ENCODE data around the gene WWOX. TPM values are rescaled to one million over a fixed set of nuclear protein-coding genes. Genes with fewer than 3 reads are reported as not detected.

The WWOX gene
- total RNA-seq, 1 donor from 2014 or later = 13.1 TPM

GRCh38 chr16:78970650-78971049 is 871.2 kb downstream of the WWOX start:
- intact Hi-C loops (cut with DNase I) = no loop called here
- ATAC-seq (no peak), DNase-seq (ENCODE audit: missing footprints) (no peak)

GRCh38 chr16:78972006-78972405 is 872.6 kb downstream of the WWOX start:
- intact Hi-C loops (cut with DNase I) = no loop called here
- DNase-seq (ENCODE audit: missing footprints) = no peak
- no peak for ATAC-seq

DNA sequence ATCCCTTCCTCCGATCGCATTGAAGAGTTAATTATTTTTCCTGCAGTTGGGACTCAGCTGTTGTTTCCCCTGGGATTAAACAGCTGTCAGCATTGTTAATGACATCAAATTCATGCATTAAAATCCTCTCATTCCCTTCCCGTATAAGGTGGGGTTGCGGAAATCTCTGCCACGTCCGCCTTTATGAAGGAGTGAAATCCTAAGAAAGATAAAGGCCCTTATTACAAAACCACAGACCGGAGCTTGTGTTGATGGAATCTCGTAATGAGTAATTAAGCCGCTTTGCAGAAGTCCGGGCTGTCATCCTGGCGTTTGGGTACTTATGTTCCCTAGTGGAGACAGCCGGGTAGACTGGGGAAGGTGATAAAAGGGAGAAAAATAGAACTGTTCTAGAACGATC is 873.5 kb downstream of the WWOX start:
- ATAC-seq = peak; percentile 23
- intact Hi-C loops (cut with DNase I) = no loop called here
- DNase-seq (ENCODE audit: missing footprints) = no peak

DNA sequence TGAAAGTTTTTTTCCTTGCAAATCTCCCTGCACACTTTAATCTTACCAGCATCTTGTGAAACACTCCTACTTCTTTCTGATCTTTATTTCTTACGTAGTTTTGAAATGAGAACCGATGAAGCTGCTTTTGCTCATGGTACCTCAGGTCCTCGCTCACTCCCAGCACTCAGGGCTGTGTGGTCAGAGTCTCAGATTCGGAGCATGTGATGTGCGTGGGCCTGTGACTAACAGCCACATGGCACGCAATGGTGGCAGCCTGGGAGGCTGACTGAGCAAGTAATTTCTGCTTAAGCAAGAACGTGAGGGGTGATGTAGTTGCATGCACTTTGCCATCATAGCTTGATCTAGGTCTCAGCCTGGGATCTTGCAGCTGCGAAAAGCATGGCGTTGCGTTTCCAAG is 876.8 kb downstream of the WWOX start:
- ATAC-seq = no peak
- no peak for DNase-seq (ENCODE audit: missing footprints)
- intact Hi-C loops (cut with DNase I) = no loop called here

- intact Hi-C loops (cut with DNase I) = loop anchor here (10.0 kb wide), 1 partner anchor 136 kb away; no protein-coding TSS in a partner anchor
- ATAC-seq (no peak), DNase-seq (ENCODE audit: missing footprints) (no peak)
Observed at GRCh38 chr16:78980825-78981224, 881.4 kb downstream of the WWOX start.

DNA sequence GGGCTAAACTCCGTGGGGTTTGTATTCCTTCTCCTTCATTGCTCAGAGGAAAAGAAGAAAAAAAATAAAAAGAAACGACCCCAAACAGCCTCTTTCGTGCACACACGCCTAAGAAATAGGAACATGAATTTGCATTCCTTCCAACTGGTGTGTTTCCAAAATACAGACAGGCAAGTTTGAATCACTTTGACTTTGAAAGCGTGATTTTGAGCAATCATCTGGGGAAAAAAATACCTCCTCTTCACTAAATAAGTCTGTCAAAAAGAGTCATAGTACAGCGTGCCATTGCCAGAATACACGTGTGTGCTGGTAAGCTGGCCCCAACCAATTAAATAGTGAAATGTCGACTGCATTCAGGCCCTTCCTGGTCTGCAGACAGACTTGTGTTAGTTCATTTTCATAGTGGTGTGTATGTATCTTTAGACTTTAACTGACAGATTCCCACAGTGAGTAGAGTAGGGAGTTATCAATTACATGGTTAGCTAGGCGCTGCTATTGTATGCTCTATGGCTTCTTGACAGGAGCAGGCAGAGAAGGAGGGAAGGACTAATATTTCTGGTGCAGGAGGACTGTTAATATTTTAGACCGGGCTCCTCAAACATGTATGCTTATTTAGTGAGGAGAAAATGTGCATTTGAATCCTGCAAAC is 882.8 kb downstream of the WWOX start:
- DNase-seq (ENCODE audit: missing footprints) (no peak), ATAC-seq (no peak)

DNA sequence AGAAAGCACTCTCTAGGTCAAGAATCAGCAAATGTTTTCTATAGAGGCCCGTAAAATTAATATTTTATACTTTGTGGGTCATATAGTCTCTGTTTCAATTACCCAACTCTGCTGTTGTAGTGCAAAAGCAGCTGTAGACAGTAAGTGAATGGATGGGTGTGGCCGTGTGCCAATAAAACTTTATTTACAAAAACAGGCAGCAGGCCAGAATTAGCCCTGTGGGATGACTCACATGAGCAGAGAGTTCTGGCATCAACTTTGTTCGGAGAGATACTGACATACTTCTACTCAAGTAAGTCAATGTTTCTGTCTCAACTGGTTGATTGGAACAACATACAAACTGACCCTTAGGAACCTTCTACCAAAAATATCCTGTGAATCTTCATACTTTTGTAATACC is 884.9 kb downstream of the WWOX start:
- DNase-seq (ENCODE audit: missing footprints) = no peak
- no peak for ATAC-seq
- intact Hi-C loops (cut with DNase I) = loop anchor here (10.0 kb wide), 1 partner anchor 140 kb away; no protein-coding TSS in a partner anchor

More for the DNA sequence above, 882.8 kb downstream of the WWOX start:
- intact Hi-C loops (cut with DNase I) = loop anchor here (10.0 kb wide), 1 partner anchor 137 kb away; no protein-coding TSS in a partner anchor

GRCh38 chr16:78984887-78985464 is 885.5 kb downstream of the WWOX start:
- intact Hi-C loops (cut with DNase I) = loop anchor here (10.0 kb wide), 1 partner anchor 140 kb away; no protein-coding TSS in a partner anchor
- DNase-seq (ENCODE audit: missing footprints) (peak; percentile 71), ATAC-seq (peak; percentile 96)

DNA sequence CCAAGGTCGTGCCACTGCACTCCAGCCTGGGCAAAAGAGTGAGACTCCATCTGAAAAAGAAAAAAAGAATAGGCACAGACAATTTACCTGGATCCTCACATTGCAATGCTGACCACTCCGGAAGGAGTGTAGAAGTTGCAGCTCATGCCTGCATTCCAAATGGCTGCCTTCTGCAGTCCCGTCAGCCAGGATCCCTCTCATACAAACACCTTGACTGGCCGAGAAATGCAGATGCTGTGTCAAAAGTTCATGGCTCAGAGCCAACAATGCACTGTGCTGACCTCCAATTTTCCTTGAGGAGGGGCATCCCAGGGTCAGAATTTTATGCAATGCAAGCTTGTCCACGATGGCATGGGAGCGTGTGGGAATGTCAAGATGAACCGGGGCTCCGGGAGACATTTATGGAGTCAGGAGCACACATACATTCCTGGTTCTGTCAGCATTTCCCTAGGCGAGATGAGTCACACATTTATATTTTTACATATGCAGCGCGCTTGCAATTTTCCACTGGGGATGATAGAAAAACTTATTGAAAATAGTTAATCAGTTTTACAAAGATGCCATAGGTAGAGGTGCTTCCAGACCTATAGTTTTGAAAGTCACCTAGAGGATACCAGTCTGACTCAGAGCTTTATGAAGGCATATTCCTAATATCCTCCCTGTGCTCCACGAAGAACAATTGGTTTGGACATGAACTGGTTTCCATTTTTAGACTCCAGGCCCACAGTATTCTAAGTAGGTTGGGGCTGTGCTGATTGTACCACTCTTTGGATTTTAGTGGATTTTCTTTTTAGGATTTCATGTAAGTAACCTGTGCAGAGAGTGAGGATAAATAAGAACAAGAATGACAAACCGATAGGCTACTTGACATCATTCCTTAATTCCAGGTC is 886.5 kb downstream of the WWOX start:
- ATAC-seq (no peak), DNase-seq (ENCODE audit: missing footprints) (no peak)
- intact Hi-C loops (cut with DNase I) = loop anchor here (10.0 kb wide), 1 partner anchor 141 kb away; no protein-coding TSS in a partner anchor

DNA sequence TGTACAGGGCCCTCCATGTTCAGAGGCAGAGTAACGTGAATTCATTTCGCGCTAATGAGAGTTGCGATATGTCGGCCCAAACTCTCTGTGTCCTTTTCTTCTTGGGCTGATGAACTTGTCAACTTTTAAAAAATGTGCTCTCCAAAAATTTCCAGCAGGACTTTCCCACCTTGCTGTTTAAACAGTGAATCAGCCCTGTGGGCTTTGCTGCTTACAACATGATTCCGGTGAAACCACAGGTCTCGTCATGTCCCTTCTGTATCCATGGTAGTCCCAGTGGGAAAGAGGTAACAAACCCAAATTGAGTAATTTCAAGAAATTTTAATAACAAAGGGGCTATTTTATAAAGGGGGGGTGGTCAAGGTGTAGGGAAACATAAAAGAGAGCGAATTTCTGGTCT is 888.2 kb downstream of the WWOX start:
- DNase-seq (ENCODE audit: missing footprints) (no peak), ATAC-seq (no peak)
- intact Hi-C loops (cut with DNase I) = loop anchor here (10.0 kb wide), 1 partner anchor 143 kb away; no protein-coding TSS in a partner anchor

DNA sequence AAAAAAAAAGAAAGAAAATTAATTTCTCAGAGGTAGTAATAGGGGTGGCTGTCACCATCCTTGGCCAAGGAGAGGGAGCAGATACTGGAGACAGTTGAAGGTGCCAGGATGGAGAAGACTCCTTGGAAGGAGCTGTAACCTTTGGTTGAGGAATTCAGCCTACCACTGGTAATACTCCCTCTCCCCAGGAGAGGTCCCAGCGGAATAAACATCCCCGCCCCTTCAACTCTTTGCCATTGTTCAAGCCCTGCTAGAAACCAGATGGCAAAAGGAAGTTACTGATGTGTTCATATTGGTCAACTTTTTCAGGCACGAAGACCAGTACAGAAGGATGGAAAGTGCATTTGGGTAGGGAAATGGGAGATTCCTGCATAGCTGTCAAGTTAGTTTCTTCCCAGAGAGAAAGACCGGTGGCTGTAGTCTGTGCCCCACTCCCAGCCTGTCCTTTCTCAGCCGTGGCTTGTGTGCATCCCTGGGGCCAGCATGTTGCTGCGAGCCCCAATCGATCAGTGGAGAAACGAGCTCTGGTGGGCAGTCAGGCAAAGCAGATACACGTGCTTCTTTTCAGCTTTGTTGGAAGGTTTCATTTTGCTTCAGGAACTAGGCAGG is 889.0 kb downstream of the WWOX start:
- DNase-seq (ENCODE audit: missing footprints) = no peak
- intact Hi-C loops (cut with DNase I) = loop anchor here (10.0 kb wide), 1 partner anchor 144 kb away; no protein-coding TSS in a partner anchor
- ATAC-seq = no peak

- peak; percentile 43 for ATAC-seq
- no peak for DNase-seq (ENCODE audit: missing footprints)
- intact Hi-C loops (cut with DNase I) = loop anchor here (10.0 kb wide), 1 partner anchor 614 kb away; the partner anchor contains the start of gene MAF
Observed at GRCh38 chr16:78990309-78990701, 890.9 kb downstream of the WWOX start.

- ATAC-seq (no peak), DNase-seq (ENCODE audit: missing footprints) (no peak)
- intact Hi-C loops (cut with DNase I) = loop anchor here (10.0 kb wide), 1 partner anchor 613 kb away; the partner anchor contains the start of gene MAF
Observed at GRCh38 chr16:78992001-78992400, 892.5 kb downstream of the WWOX start.

DNA sequence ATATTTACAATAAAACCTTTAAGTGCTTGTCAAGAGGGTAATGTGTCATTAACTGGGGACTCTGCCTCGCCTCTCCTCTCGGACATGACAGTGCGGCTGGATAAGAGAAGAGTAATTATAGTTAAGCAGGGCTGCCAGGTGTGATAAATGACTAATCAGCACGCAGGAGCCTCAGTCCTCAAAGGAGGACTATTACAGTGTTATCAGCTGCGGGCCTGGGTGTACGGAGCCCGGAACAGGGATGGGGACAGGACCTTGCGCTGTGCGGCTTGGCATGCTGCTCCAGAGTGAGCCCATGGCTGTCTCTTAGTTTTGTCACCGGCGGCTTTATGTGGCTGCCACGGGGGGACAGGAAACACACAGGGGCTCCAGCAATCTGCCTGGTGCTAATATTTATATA is 893.9 kb downstream of the WWOX start:
- intact Hi-C loops (cut with DNase I) = loop anchor here (10.0 kb wide), 1 partner anchor 611 kb away; the partner anchor contains the start of gene MAF
- ATAC-seq = peak; percentile 81
- DNase-seq (ENCODE audit: missing footprints) = no peak

DNA sequence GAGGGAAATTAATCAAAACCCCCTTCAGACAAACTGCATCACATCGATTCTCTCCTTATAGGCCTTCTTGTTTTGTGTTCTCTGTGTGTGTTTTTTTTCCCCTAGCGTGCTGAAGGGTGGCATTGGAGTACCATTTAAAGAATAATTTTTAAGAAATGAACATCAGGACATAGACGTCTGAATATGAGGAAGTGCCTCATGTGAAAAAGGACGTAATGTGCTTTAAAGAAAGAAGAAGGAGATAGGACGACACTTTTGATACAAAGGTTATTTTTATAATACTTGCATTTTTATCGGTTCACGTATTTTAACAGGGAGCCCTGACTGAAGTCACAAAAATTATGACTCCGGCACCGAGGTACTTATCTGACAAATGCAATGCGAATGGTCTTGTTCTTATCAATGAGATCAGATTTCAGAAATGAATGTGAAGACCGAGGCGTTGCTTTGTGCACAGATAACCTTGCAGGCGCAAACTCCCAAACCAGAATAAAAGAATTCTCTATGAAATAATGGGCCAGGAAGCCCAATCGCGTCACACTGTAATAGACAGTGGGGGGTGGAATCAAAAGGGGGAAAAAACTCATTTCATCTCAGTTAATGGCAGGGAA is 894.8 kb downstream of the WWOX start:
- no peak for DNase-seq (ENCODE audit: missing footprints)
- no peak for ATAC-seq
- intact Hi-C loops (cut with DNase I) = loop anchor here (10.0 kb wide), 1 partner anchor 611 kb away; the partner anchor contains the start of gene MAF

GRCh38 chr16:78995441-78995840 is 896.0 kb downstream of the WWOX start:
- intact Hi-C loops (cut with DNase I) = loop anchor here (10.0 kb wide), 1 partner anchor 609 kb away; the partner anchor contains the start of gene MAF
- DNase-seq (ENCODE audit: missing footprints) (no peak), ATAC-seq (no peak)

DNA sequence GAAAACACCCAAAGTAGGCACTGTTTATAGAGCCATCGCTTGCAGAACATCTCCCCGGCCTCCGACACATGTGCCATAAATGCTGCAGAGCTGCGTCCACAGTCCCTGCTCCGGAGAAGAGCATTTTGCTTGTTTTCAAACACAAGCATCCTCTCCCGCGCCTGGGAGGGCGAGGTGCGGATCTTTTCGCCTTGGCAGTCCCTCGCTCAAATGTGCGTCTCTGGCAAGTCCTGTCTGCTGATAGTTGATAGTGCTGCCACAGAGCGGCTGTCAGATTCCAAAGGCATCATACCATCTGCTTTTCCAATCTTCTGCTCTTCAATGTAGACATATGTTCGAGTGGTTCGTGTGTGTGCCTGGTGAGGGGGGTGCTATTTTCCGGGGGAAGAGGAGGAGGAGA is 897.3 kb downstream of the WWOX start:
- intact Hi-C loops (cut with DNase I) = loop anchor here (10.0 kb wide), 1 partner anchor 608 kb away; the partner anchor contains the start of gene MAF
- no peak for ATAC-seq
- no peak for DNase-seq (ENCODE audit: missing footprints)

GRCh38 chr16:78998879-78999278 is 899.4 kb downstream of the WWOX start:
- DNase-seq (ENCODE audit: missing footprints) (no peak), ATAC-seq (no peak)
- intact Hi-C loops (cut with DNase I) = loop anchor here (10.0 kb wide), 1 partner anchor 606 kb away; the partner anchor contains the start of gene MAF

Measured in Right ventricle myocardium inferior (tissue), 1 donor.